H9 (cell line): ENCODE data around the gene RADIL. TPM values are rescaled to one million over a fixed set of nuclear protein-coding genes. Genes with fewer than 3 reads are reported as not detected.

Experiments
- DNase-seq: peaks from one replicate; pipeline ENCODE4 v3.0.0-alpha.2; 2017
- H2AFZ ChIP-seq: one replicate; pipeline ENCODE4 v1.6.1; 2013; ENCODE audit warnings: mild to moderate bottlenecking, low read length, control low read depth, moderate library complexity
- H2AK5ac ChIP-seq: 2 replicates; pipeline ENCODE4 v1.6.1; 2013; ENCODE audit warnings: low read length, control low read depth, mixed read lengths; ENCODE audit not compliant: insufficient read length
- H2BK120ac ChIP-seq: one replicate; pipeline ENCODE4 v1.6.1; 2013; ENCODE audit warnings: low read depth, mild to moderate bottlenecking, low read length, control low read depth, inconsistent platforms; ENCODE audit not compliant: poor library complexity, severe bottlenecking
- H2BK12ac ChIP-seq: 2 replicates; pipeline ENCODE4 v1.6.1; 2013; ENCODE audit warnings: low read length, control low read depth, mixed read lengths, low read depth; ENCODE audit not compliant: insufficient read length
- H2BK15ac ChIP-seq: 2 replicates; pipeline ENCODE4 v1.6.1; 2013; ENCODE audit warnings: low read depth, low read length, control low read depth
- H2BK20ac ChIP-seq: one replicate; pipeline ENCODE4 v1.6.1; 2013; ENCODE audit warnings: low read depth, mild to moderate bottlenecking, low read length, control low read depth, inconsistent platforms; ENCODE audit not compliant: poor library complexity, severe bottlenecking
- H2BK5ac ChIP-seq: 2 replicates; pipeline ENCODE4 v1.6.1; 2013; ENCODE audit warnings: low read length, control low read depth, mixed read lengths; ENCODE audit not compliant: insufficient read length
- H3K14ac ChIP-seq: 2 replicates; pipeline ENCODE4 v1.6.1; 2013; ENCODE audit warnings: low read length, control low read depth; ENCODE audit not compliant: insufficient read depth
- H3K18ac ChIP-seq: 2 replicates; pipeline ENCODE4 v1.6.1; 2013; ENCODE audit warnings: low read depth, mild to moderate bottlenecking, mixed read lengths, low read length, control low read depth; ENCODE audit not compliant: insufficient read length
- H3K23ac ChIP-seq: 2 replicates; pipeline ENCODE4 v1.6.1; 2013; ENCODE audit warnings: low read length, control low read depth, mixed read lengths, low read depth; ENCODE audit not compliant: insufficient read length
- H3K23me2 ChIP-seq: 2 replicates; pipeline ENCODE4 v1.6.1; 2013; ENCODE audit warnings: low read depth, mild to moderate bottlenecking, mixed read lengths, low read length, control low read depth; ENCODE audit not compliant: insufficient read length, poor library complexity, severe bottlenecking
- H3K27ac ChIP-seq: 2 replicates; pipeline ENCODE4 v1.5.1; 2013; ENCODE audit warnings: low read length, control low read depth, mixed read lengths, low read depth; ENCODE audit not compliant: insufficient read length
- H3K27me3 ChIP-seq: 2 replicates; pipeline ENCODE4 v1.6.1; 2013; ENCODE audit warnings: low read length, control low read depth, inconsistent platforms; ENCODE audit not compliant: insufficient read depth
- H3K4ac ChIP-seq: 2 replicates; pipeline ENCODE4 v1.6.1; 2013; ENCODE audit warnings: low read depth, mild to moderate bottlenecking, control low read depth, inconsistent platforms, low read length, moderate library complexity
- H3K4me1 ChIP-seq: 2 replicates; pipeline ENCODE4 v1.6.1; 2013; ENCODE audit warnings: low read length, control low read depth, inconsistent platforms; ENCODE audit not compliant: insufficient read depth
- H3K4me2 ChIP-seq: 2 replicates; pipeline ENCODE4 v1.6.1; 2013; ENCODE audit warnings: low read length, control low read depth, mixed read lengths; ENCODE audit not compliant: insufficient read length, insufficient read depth
- H3K56ac ChIP-seq: 2 replicates; pipeline ENCODE4 v1.6.1; 2013; ENCODE audit warnings: low read depth, mild to moderate bottlenecking, mixed read lengths, low read length, control low read depth; ENCODE audit not compliant: insufficient read length
- H3K79me1 ChIP-seq: 2 replicates; pipeline ENCODE4 v1.6.1; 2013; ENCODE audit warnings: low read depth, mild to moderate bottlenecking, moderate library complexity, low read length, control low read depth, inconsistent platforms; ENCODE audit not compliant: insufficient read depth, poor library complexity, severe bottlenecking
- H3K79me2 ChIP-seq: 2 replicates; pipeline ENCODE4 v1.6.1; 2013; ENCODE audit warnings: low read length, control low read depth, inconsistent platforms; ENCODE audit not compliant: insufficient read depth
- H3K9ac ChIP-seq: 2 replicates; pipeline ENCODE4 v1.6.1; 2013; ENCODE audit warnings: low read length, control low read depth, mixed read lengths; ENCODE audit not compliant: insufficient read length; ENCODE audit errors: extremely low read depth
- H3K9me3 ChIP-seq: one replicate; pipeline ENCODE4 v1.6.1; 2013; ENCODE audit warnings: low read depth, low read length, inconsistent platforms; ENCODE audit not compliant: control insufficient read depth
- H3T11ph ChIP-seq: one replicate; pipeline ENCODE4 v1.6.1; 2013; ENCODE audit warnings: mild to moderate bottlenecking, low read length, control low read depth, inconsistent platforms
- H4K20me1 ChIP-seq: one replicate; pipeline ENCODE4 v1.6.1; 2013; ENCODE audit not compliant: control insufficient read depth, insufficient read length, insufficient read depth
- H4K5ac ChIP-seq: 2 replicates; pipeline ENCODE4 v1.6.1; 2013; ENCODE audit warnings: low read depth, mild to moderate bottlenecking, mixed read lengths, low read length, control low read depth; ENCODE audit not compliant: insufficient read length
- H4K8ac ChIP-seq: replicated peaks from 2 replicates; pipeline ENCODE4 v1.6.1; 2013; ENCODE audit warnings: low read length, control low read depth, mixed read lengths, low read depth; ENCODE audit not compliant: insufficient read length
- H4K91ac ChIP-seq: 2 replicates; pipeline ENCODE4 v1.6.1; 2013; ENCODE audit warnings: low read depth, mild to moderate bottlenecking, moderate library complexity, mixed read lengths, low read length, control low read depth; ENCODE audit not compliant: insufficient read length
- H3K27ac Mint-ChIP-seq, 3 experiments: 2 replicates in 2 of 3; 3 replicates in 1 of 3; pipeline ENCODE4 v1.8.0; 2020 to 2021; ENCODE audit warnings: mixed read lengths in 3 of 3, mild to moderate bottlenecking in 1 of 3, moderate library complexity in 1 of 3
- H3K27me3 Mint-ChIP-seq: 2 replicates; pipeline ENCODE4 v1.8.0; 2021; ENCODE audit warnings: low read depth, mild to moderate bottlenecking, moderate library complexity, mixed read lengths
- H3K36me3 Mint-ChIP-seq, 3 experiments: 2 replicates in 2 of 3; 3 replicates in 1 of 3; pipeline ENCODE4 v1.8.0; 2020 to 2021; ENCODE audit warnings: low read depth in 3 of 3, mixed read lengths in 3 of 3; ENCODE audit not compliant: insufficient read depth in 1 of 3
- H3K4me1 Mint-ChIP-seq, 2 experiments: 2 replicates each; pipeline ENCODE4 v1.8.0; 2020; ENCODE audit warnings: mixed read lengths in 2 of 2
- H3K4me3 Mint-ChIP-seq, 2 experiments: 2 replicates in 1 of 2; 3 replicates in 1 of 2; pipeline ENCODE4 v1.8.0; 2020 to 2021; ENCODE audit warnings: mild to moderate bottlenecking in 2 of 2, mixed read lengths in 2 of 2, moderate library complexity in 1 of 2
- H3K9me3 Mint-ChIP-seq, 2 experiments: 2 replicates in 1 of 2; 3 replicates in 1 of 2; pipeline ENCODE4 v1.8.0; 2020; ENCODE audit warnings: mild to moderate bottlenecking in 2 of 2, mixed read lengths in 2 of 2, moderate library complexity in 1 of 2
- WGBS: extraction: QIAGEN DNeasy Blood & Tissue Kit; methylation state at CpG from one replicate; pipeline ENCODE4 v1.1.7; 2013; ENCODE audit warnings: missing lambda C conversion rate, low lambda C conversion rate, mixed read lengths; ENCODE audit not compliant: insufficient read length; ENCODE audit errors: extremely low coverage; 5-methylcytosine and 5-hydroxymethylcytosine counted together
- total RNA-seq: library from RNA; stranded (reverse); gene quantifications from 2 replicates; pipeline ENCODE4 v1.2.1, GENCODE V29; 2021
- TF ChIP-seq, protein P1 (sequence below): fragments of 200-600 bp; sonication (generic); conservative IDR thresholded peaks from 3 replicates; pipeline ENCODE4 v1.8.0; 2021; ENCODE audit warnings: antibody characterized with exemption, mild to moderate bottlenecking

RADIL gene
- total RNA-seq, 1 experiment from 2014 or later, result 4.7 TPM

- H2AK5ac ChIP-seq, result no peak overlapping the region
- no peak overlapping the region for H2AFZ ChIP-seq
- H4K91ac ChIP-seq, result no peak overlapping the region
- no peak overlapping the region for H3K4me2 ChIP-seq
- DNase-seq, result no peak
- TF ChIP-seq, protein P1, sequence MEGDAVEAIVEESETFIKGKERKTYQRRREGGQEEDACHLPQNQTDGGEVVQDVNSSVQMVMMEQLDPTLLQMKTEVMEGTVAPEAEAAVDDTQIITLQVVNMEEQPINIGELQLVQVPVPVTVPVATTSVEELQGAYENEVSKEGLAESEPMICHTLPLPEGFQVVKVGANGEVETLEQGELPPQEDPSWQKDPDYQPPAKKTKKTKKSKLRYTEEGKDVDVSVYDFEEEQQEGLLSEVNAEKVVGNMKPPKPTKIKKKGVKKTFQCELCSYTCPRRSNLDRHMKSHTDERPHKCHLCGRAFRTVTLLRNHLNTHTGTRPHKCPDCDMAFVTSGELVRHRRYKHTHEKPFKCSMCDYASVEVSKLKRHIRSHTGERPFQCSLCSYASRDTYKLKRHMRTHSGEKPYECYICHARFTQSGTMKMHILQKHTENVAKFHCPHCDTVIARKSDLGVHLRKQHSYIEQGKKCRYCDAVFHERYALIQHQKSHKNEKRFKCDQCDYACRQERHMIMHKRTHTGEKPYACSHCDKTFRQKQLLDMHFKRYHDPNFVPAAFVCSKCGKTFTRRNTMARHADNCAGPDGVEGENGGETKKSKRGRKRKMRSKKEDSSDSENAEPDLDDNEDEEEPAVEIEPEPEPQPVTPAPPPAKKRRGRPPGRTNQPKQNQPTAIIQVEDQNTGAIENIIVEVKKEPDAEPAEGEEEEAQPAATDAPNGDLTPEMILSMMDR, result no peak
- H3T11ph ChIP-seq, result no peak overlapping the region
- no peak overlapping the region for H3K27ac ChIP-seq
- WGBS, result no CpG with 5 or more reads among the region's 19 CpGs
- H2BK20ac ChIP-seq, result no peak overlapping the region
- H3K9me3 ChIP-seq, result no peaks in the 10 kb centered on the region
- H4K5ac ChIP-seq, result no peak overlapping the region
- no peak overlapping the region for H2BK15ac ChIP-seq
- no peaks in the 10 kb centered on the region for H3K27me3 ChIP-seq
- Mint-ChIP-seq H3K4me1 (no peaks in the 10 kb centered on the region), H3K9me3 (peaks cover 0 to 3% of the 10 kb centered on the region in 2 experiments; a peak in 2 of 5 replicates), H3K27me3 (peaks cover 8% of the 10 kb centered on the region), H3K36me3 (no peaks in the 10 kb centered on the region), H3K27ac (no peak overlapping the region), H3K4me3 (no peak overlapping the region)
- no peaks in the 10 kb centered on the region for H3K79me1 ChIP-seq
- H3K23ac ChIP-seq, result no peak overlapping the region
- H3K4me1 ChIP-seq, result no peaks in the 10 kb centered on the region
- no peak overlapping the region; the same call in 1 of the 2 replicates for H3K14ac ChIP-seq
- no peak overlapping the region for H2BK12ac ChIP-seq
- no peak overlapping the region for H3K18ac ChIP-seq
- H2BK120ac ChIP-seq, result no peak overlapping the region
- H4K20me1 ChIP-seq, result no peaks in the 10 kb centered on the region
- no peak overlapping the region for H3K56ac ChIP-seq
- H3K79me2 ChIP-seq, result no peaks in the 10 kb centered on the region
- no peaks in the 10 kb centered on the region for H3K23me2 ChIP-seq
- H2BK5ac ChIP-seq, result no peak overlapping the region
- no peak overlapping the region for H3K4ac ChIP-seq
- no peak overlapping the region for H4K8ac ChIP-seq
- no peak overlapping the region for H3K9ac ChIP-seq
Measured at GRCh38 chr7:4919969-4920766, 36.7 kb upstream of the RADIL start.
